ENCODE results near the gene PNMA1. TPM values are rescaled to one million over a fixed set of nuclear protein-coding genes. Genes with fewer than 3 reads are reported as not detected.

PNMA1 gene
- 21.3 and 21.5 TPM in 2 replicates for polyA plus RNA-seq (2011; rRNA removed)
- 10.9 and 12.6 TPM in 2 replicates for polyA minus RNA-seq (2011; rRNA and poly(A)+ RNA removed)

GRCh38 chr14:73713803-73714655, at the start of gene PNMA1:
PNMA1 (minus strand) TSS chr14:73714384; CDS start chr14:73713639, 745 bp downstream.
- H3K27me3 ChIP-seq (ENCODE audit: control insufficient read depth, insufficient read depth, low read length): no peaks in the 10 kb centered on the region
- no peak for TF ChIP-seq CTCF (IDR thresholded peaks at IDR 0.05; ENCODE audit: low read depth, low read length)
- CTCF ChIA-PET: no interaction called here
- POLR2A ChIA-PET: interaction anchor here (0.6 to 1.6 kb wide), 6 partner anchors 10 to 829 kb away, joined by 3 to 10 read pairs (median 4); no protein-coding TSS in a partner anchor
- no peak for DNase-seq (ENCODE audit: low read depth, low spot score)
- H3K27ac ChIP-seq (ENCODE audit: low read depth, low read length): peak within 1 kb of the TSS; percentile 73
- H3K9me3 ChIP-seq (ENCODE audit: control insufficient read depth, insufficient read depth, low read length): no peaks in the 10 kb centered on the region
- H3K4me3 ChIP-seq (ENCODE audit: low read depth, low read length): peak within 1 kb of the TSS; percentile 88

GRCh38 chr14:73763396-73763795, 49.2 kb upstream of the PNMA1 start:
- Histone ChIP-seq H3K27ac (ENCODE audit: low read depth, low read length) (no peak overlapping the region), H3K9me3 (ENCODE audit: control insufficient read depth, insufficient read depth, low read length) (no peaks in the 10 kb centered on the region; the same call in 1 of the 2 replicates), H3K27me3 (ENCODE audit: control insufficient read depth, insufficient read depth, low read length) (no peaks in the 10 kb centered on the region), H3K4me3 (ENCODE audit: low read depth, low read length) (no peak overlapping the region)
- no peak for DNase-seq (ENCODE audit: low read depth, low spot score)
- ChIA-PET POLR2A (no interaction called here), CTCF (no interaction called here)
- TF ChIP-seq CTCF (IDR thresholded peaks at IDR 0.05; ENCODE audit: low read depth, low read length): no peak

GRCh38 chr14:73762375-73762822, 48.2 kb upstream of the PNMA1 start:
- no peaks in the 10 kb centered on the region for H3K27me3 ChIP-seq (ENCODE audit: control insufficient read depth, insufficient read depth, low read length)
- ChIA-PET POLR2A (no interaction called here), CTCF (no interaction called here)
- H3K4me3 ChIP-seq (ENCODE audit: low read depth, low read length): no peak overlapping the region
- H3K27ac ChIP-seq (ENCODE audit: low read depth, low read length): no peak overlapping the region
- no peak for DNase-seq (ENCODE audit: low read depth, low spot score)
- no peak for TF ChIP-seq CTCF (IDR thresholded peaks at IDR 0.05; ENCODE audit: low read depth, low read length)
- H3K9me3 ChIP-seq (ENCODE audit: control insufficient read depth, insufficient read depth, low read length): no peaks in the 10 kb centered on the region; the same call in 1 of the 2 replicates

- Histone ChIP-seq H3K9me3 (ENCODE audit: control insufficient read depth, insufficient read depth, low read length) (no peaks in the 10 kb centered on the region; the same call in 1 of the 2 replicates), H3K27ac (ENCODE audit: low read depth, low read length) (no peak overlapping the region), H3K4me3 (ENCODE audit: low read depth, low read length) (no peak overlapping the region), H3K27me3 (ENCODE audit: control insufficient read depth, insufficient read depth, low read length) (no peaks in the 10 kb centered on the region)
- DNase-seq (ENCODE audit: low read depth, low spot score): no peak
- POLR2A ChIA-PET: no interaction called here
- CTCF ChIA-PET: interaction anchor here (1.3 kb wide), 1 partner anchor 33 kb away, joined by 4 read pairs; no protein-coding TSS in a partner anchor
- no peak for TF ChIP-seq CTCF (IDR thresholded peaks at IDR 0.05; ENCODE audit: low read depth, low read length)
These were observed 47.6 kb upstream of the PNMA1 start for GRCh38 chr14:73761618-73762355.
